Measurements from ENCODE around the gene SLC22A8. TPM values are rescaled to one million over a fixed set of nuclear protein-coding genes. Genes with fewer than 3 reads are reported as not detected.

SLC22A8 gene
- polyA plus RNA-seq, 4 donors = 26.6 to 57.9 (median 43.2) TPM

Other genes with a start within 250 kb of the SLC22A8 start
- 10 to 100 TPM; 27.5 to 40.2 (median 37.2) TPM for gene TAF6L, start 244.4 kb downstream of the SLC22A8 start, polyA plus RNA-seq (ENCODE audit: insufficient read length in 4 of 4)
- gene TMEM179B, start 228.4 kb downstream of the SLC22A8 start, polyA plus RNA-seq (ENCODE audit: insufficient read length in 4 of 4) = 10 to 100 TPM; 65.7 to 71.3 (median 67.2) TPM
- 10 to 100 TPM; 25.2 to 36.2 (median 29.6) TPM for gene TMEM223, start 223.8 kb downstream of the SLC22A8 start, polyA plus RNA-seq (ENCODE audit: insufficient read length in 4 of 4)
- 100 to 1,000 TPM; 108 to 134 (median 119) TPM for gene NXF1, start 210.4 kb downstream of the SLC22A8 start, polyA plus RNA-seq (ENCODE audit: insufficient read length in 4 of 4)
- gene STX5, start 183.8 kb downstream of the SLC22A8 start, polyA plus RNA-seq (ENCODE audit: insufficient read length in 4 of 4) = 10 to 100 TPM; 53.8 to 61.9 (median 56.1) TPM
- gene TEX54, start 183.0 kb downstream of the SLC22A8 start, polyA plus RNA-seq (ENCODE audit: insufficient read length in 4 of 4) = under 1 TPM in 1 of 4 donors, not detected in 3; 0.33 TPM
- 10 to 100 TPM; 34.0 to 50.7 (median 46.2) TPM for gene WDR74, start 176.3 kb downstream of the SLC22A8 start, polyA plus RNA-seq (ENCODE audit: insufficient read length in 4 of 4)
- 100 to 1,000 TPM; 159 to 219 (median 183) TPM for gene SLC3A2, start 134.9 kb downstream of the SLC22A8 start, polyA plus RNA-seq (ENCODE audit: insufficient read length in 4 of 4)
- gene CHRM1, start 94.5 kb downstream of the SLC22A8 start, polyA plus RNA-seq (ENCODE audit: insufficient read length in 4 of 4) = under 1 TPM in 2 of 4 donors, not detected in 2; 0.05 to 0.12 TPM
- gene SLC22A6, start 30.9 kb downstream of the SLC22A8 start, polyA plus RNA-seq (ENCODE audit: insufficient read length in 4 of 4) = 10 to 100 TPM; 19.9 to 38.0 (median 30.4) TPM
- under 1 TPM; 0.16 to 0.75 (median 0.34) TPM for gene SLC22A24, start 128.4 kb upstream of the SLC22A8 start, polyA plus RNA-seq (ENCODE audit: insufficient read length in 4 of 4)
- gene SLC22A25, start 227.8 kb upstream of the SLC22A8 start, polyA plus RNA-seq (ENCODE audit: insufficient read length in 4 of 4) = under 1 TPM in 2 of 4 donors, not detected in 2; 0.03 to 0.44 TPM

Data from left renal cortex interstitium (tissue), 4 donors.